SK-N-MC (cell line): ENCODE measurements around the gene LHFPL2.
A peak's percentile ranks its signal among the peaks of the same experiment; 100 is the strongest.
"Not testable (repeated sequence)": the region's sequence is repeated elsewhere in the genome, so short reads cannot be mapped to it uniquely, and the experiment has no call there.

ENCODE experiments used
- DNase-seq: peaks from one replicate; pipeline ENCODE4 v3.0.0-alpha.2; 2011; ENCODE audit warnings: low read depth, low spot score
- H3K27ac ChIP-seq: fragments of 200-600 bp; sonication (generic); 2 replicates; pipeline ENCODE4 v1.5.1; 2016; ENCODE audit warnings: mixed run types
- H3K36me3 ChIP-seq: fragments of 200-600 bp; sonication (generic); 2 replicates; pipeline ENCODE4 v1.6.1; 2017; ENCODE audit warnings: antibody characterized with exemption, low read length, mixed read lengths; ENCODE audit not compliant: insufficient read depth
- H3K4me3 ChIP-seq: fragments of 200-600 bp; sonication (generic); 2 replicates; pipeline ENCODE4 v1.5.1; 2016
- H3K9ac ChIP-seq: fragments of 200-600 bp; sonication (generic); 2 replicates; pipeline ENCODE4 v1.8.0; 2017; ENCODE audit warnings: mixed run types, mixed read lengths; ENCODE audit not compliant: insufficient read length
- H3K9me3 ChIP-seq: fragments of 200-600 bp; sonication (generic); 2 replicates; pipeline ENCODE4 v1.6.1; 2017; ENCODE audit warnings: low read depth, mild to moderate bottlenecking, antibody characterized with exemption, low read length, moderate library complexity, mixed read lengths
- EZH2 ChIP-seq: fragments of 200-600 bp; sonication (generic); IDR thresholded peaks from one replicate; pipeline ENCODE4 v1.6.1; 2017; ENCODE audit warnings: antibody characterized with exemption
- FOXP2 ChIP-seq: optimal IDR thresholded peaks from 2 replicates; pipeline ENCODE3; 2011; ENCODE audit warnings: mild to moderate bottlenecking, moderate library complexity; ENCODE audit not compliant: insufficient read depth; ENCODE audit errors: extremely low read length, control extremely low read depth
- POLR2AphosphoS5 ChIP-seq: IDR thresholded peaks from 2 replicates; pipeline ENCODE4 v1.6.1; 2012; ENCODE audit warnings: mild to moderate bottlenecking, low read depth, low read length, borderline replicate concordance

LHFPL2 gene

DNA sequence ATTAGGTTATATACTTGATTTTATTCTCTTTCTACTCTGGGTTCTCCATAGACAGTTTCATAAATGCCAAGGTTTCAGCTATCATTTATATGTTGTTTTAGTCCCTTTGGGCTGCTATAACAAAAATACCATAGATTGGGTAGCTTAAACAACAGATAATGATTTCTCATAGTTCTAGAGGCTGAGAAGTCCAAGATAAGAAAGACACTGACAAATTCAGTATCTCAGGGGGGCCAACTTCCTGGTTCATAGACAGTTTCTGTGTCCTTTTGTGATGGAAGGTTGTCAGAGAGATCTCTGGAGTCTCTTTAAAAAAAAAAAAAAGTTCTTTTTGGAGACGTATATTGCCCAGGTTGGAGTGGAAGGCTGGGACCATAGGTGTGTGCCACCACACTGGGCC lies 174.8 kb downstream of the LHFPL2 start:
- Histone ChIP-seq H3K9ac (no peak overlapping the region), H3K27ac (no peak overlapping the region), H3K36me3 (no peaks in the 10 kb centered on the region; the same call in 1 of the 2 replicates), H3K4me3 (no peak overlapping the region), H3K9me3 (no peaks in the 10 kb centered on the region)
- no peak for DNase-seq
- TF ChIP-seq FOXP2: no peak
- TF ChIP-seq POLR2AphosphoS5: no peak
- no peak for TF ChIP-seq EZH2

DNA sequence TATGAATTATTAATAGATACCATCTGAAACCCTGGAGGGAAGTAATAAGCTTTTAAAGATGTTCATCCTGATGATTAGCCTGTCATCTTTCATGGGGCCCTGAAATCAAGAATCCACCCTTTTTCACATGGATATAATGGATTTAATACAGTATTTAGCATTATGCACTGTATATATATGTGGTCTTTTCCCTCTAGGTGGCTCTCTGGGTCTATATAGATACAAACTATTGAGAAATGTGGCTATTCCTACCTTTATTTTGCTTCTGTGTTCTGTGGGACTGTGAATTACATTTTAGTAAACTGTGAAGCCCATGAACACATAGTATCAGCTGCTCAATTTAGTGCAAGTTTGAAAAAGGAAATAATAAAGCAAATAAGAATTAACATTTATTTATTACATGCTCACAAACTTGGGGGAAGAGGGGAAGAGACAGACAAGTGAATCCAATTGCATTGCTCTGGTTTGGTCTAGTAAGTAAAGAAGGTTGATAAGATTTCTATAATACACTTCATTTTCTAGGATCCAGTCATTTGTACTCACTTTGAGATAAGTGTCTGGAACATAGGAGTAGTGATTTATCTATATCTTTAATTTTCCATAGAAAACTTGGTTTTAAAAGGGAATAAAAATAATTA lies 176.0 kb downstream of the LHFPL2 start:
- H3K36me3 ChIP-seq: no peaks in the 10 kb centered on the region
- H3K4me3 ChIP-seq: no peak overlapping the region
- DNase-seq: no peak
- H3K9ac ChIP-seq: no peak overlapping the region
- H3K27ac ChIP-seq: no peak overlapping the region
- TF ChIP-seq EZH2 (no peak), FOXP2 (no peak), POLR2AphosphoS5 (no peak)
- no peaks in the 10 kb centered on the region for H3K9me3 ChIP-seq

DNA sequence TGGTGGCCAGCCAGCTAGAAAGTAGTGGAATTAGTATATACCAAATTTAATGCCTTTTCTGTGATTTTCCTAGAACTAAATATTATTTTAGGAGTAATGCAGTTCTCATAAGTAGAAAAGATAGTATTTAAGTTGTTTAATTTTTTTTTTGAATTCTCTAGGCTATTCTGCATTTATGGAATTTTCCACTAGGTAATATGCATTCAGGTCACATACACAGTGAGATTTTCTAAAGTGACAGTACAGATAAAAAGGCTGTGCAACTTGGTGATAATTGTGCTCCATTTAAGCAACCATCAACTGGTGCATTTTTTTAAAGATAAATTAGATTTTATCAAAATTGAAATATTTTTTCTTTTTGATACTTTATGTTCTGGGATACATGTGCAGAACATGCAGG lies 176.7 kb downstream of the LHFPL2 start:
- H3K36me3 ChIP-seq: no peaks in the 10 kb centered on the region
- no peak overlapping the region for H3K4me3 ChIP-seq
- no peak overlapping the region for H3K27ac ChIP-seq
- H3K9me3 ChIP-seq: no peaks in the 10 kb centered on the region
- TF ChIP-seq POLR2AphosphoS5: no peak
- TF ChIP-seq EZH2: no peak
- no peak for TF ChIP-seq FOXP2
- no peak for DNase-seq
- no peak overlapping the region for H3K9ac ChIP-seq

DNA sequence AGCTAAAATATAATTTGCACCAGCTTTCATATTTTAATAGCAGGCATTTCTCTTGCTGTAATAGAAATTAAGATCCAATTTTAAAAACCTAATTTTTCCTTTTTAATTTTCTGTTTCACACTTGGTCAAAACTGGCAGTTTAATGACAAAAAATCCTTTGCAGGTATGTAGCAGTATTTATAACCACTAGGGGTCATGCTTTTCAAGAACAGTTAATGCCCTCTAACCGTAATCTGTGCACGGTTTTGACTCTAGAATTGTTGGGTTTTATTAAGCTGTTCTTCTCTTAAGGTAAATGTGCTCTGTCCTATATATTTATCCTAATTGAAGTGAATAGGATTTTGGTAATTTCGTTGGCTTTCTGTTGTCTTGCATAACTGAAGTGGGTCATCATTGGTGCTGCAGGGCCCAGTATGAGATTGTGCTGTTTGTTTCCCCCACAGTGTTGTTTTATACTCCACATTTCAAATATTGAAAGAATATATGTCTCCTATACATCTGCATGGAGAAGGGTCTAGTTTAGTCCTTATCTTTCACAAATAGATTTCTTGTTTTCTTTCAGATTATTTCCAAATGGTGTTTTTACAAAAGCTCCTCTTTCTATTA lies 180.7 kb downstream of the LHFPL2 start:
- Histone ChIP-seq H3K36me3 (no peaks in the 10 kb centered on the region; the same call in 1 of the 2 replicates), H3K4me3 (no peak overlapping the region), H3K9ac (no peak overlapping the region), H3K27ac (no peak overlapping the region), H3K9me3 (no peaks in the 10 kb centered on the region)
- TF ChIP-seq FOXP2 (no peak), EZH2 (no peak), POLR2AphosphoS5 (no peak)
- peak; percentile 32 for DNase-seq

DNA sequence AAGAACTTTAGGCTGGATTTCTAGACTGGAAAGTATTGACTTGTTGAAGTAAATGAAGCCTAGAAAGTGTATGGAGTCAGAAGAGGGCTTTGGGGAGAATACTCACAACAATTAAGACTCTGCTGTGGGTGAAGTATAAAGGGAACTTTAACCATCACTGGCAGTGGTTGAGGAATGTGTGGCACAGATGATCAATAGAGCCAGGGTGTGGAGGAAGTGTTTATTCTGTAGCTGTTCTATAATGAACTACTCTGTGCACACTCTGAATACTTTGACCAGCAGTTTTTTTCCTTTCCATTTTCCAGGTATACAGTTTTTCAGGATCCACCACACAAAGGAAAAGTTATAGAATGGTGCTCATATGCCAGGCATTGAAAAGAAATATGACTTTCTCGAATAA lies 181.4 kb downstream of the LHFPL2 start:
- DNase-seq: no peak
- H3K4me3 ChIP-seq: no peak overlapping the region
- no peak overlapping the region for H3K27ac ChIP-seq
- TF ChIP-seq POLR2AphosphoS5 (no peak), FOXP2 (no peak), EZH2 (no peak)
- H3K9ac ChIP-seq: no peak overlapping the region
- H3K9me3 ChIP-seq: no peaks in the 10 kb centered on the region
- no peaks in the 10 kb centered on the region; the same call in 1 of the 2 replicates for H3K36me3 ChIP-seq

DNA sequence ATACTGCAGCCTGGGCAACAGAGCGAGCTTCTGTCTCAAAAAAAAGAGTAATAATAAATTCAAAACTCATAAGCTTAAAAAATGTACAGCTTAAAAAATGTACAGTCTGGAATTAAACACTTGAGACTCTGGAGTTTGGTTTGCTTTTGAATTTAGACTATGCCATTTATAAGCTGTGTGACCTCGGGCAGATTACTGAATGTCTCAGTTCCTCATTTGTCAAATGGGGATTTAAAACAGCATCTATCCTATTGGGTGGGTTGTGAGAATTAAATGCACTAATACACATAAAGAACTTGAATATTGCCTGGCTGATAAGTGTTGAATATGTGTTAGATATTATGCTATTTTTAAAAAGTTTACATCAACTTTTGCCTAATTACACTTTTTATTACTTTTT lies 189.7 kb downstream of the LHFPL2 start:
- no peaks in the 10 kb centered on the region for H3K9me3 ChIP-seq

DNA sequence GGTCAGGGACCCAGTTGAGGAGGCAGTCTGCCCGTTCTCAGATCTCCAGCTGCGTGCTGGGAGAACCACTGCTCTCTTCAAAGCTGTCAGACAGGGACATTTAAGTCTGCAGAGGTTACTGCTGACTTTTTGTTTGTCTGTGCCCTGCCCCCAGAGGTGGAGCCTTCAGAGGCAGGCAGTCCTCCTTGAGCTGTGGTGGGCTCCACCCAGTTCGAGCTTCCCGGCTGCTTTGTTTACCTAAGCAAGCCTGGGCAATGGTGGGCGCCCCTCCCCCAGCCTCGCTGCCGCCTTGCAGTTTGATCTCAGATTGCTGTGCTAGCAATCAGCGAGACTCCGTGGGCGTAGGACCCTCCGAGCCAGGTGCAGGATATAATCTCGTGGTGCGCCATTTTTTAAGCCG lies 191.1 kb downstream of the LHFPL2 start:
- not testable (repeated sequence) for H3K9me3 ChIP-seq, H3K36me3 ChIP-seq, DNase-seq, H3K9ac ChIP-seq, H3K27ac ChIP-seq, H3K4me3 ChIP-seq

More for the DNA sequence above, 189.7 kb downstream of the LHFPL2 start:
- DNase-seq: no peak
- no peak overlapping the region for H3K9ac ChIP-seq
- H3K36me3 ChIP-seq: 0 out of 2 replicates have a peak, but pooled peaks cover 3% of the 10 kb centered on the region
- H3K27ac ChIP-seq: no peak overlapping the region
- TF ChIP-seq EZH2: no peak
- no peak for TF ChIP-seq POLR2AphosphoS5
- TF ChIP-seq FOXP2: no peak
- H3K4me3 ChIP-seq: no peak overlapping the region

DNA sequence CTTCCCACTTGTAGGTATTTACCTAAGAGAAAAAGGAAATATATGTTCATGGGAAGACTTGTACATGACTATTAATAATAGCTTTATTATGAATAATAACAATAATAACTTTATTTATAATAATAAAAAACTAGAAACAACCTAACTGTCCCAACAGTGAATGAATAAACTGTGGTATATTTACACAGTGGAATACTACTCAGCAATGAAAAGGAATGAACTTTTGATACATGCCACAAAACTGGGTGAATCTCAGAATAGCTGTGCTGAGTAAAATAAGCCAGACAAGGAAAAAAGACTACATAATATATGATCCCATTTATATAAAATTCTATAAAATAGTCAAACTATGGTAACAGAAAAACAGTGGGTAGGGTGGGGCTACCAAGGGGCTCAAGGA lies 199.5 kb downstream of the LHFPL2 start:
- TF ChIP-seq EZH2 (no peak), FOXP2 (no peak), POLR2AphosphoS5 (no peak)
- no peak for DNase-seq

DNA sequence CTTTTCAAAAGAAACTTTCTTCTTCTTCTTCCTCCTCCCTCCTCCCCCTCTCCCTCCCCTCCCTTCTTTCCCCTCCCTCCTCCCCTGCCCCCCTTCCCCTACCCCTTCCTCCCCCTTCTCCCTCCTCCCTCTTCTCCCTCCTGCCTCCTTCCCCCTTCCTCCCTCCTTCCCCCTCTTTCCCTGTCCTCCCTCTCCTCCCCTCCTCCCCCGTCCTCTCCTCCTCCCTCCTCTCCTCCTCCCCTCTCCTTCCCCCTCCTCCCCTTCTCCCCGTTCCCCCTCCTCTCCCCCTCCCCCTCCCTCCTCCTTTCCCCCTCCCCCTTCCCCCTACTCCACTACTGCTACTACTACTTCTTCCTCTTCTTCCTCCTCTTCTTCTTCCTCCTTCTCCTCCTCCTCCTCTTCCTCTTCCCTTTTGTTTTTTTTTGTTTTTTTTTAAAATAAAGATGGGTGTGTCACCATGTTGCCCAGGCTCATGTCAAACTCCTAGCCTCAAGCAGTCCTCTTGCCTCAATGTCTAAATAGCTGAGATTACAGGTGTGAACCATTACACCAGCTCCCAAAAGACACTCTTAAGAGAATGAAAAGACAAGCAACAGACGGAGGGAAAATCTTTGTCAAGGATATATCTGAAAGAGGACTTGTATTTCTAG lies 200.7 kb downstream of the LHFPL2 start:
- H3K4me3 ChIP-seq: no peak overlapping the region
- TF ChIP-seq POLR2AphosphoS5 (no peak), EZH2 (no peak), FOXP2 (no peak)
- H3K36me3 ChIP-seq: no peaks in the 10 kb centered on the region
- H3K9ac ChIP-seq: no peak overlapping the region
- no peak overlapping the region for H3K27ac ChIP-seq
- H3K9me3 ChIP-seq: no peaks in the 10 kb centered on the region
- no peak for DNase-seq

More for the DNA sequence above, 199.5 kb downstream of the LHFPL2 start:
- no peaks in the 10 kb centered on the region for H3K36me3 ChIP-seq
- no peaks in the 10 kb centered on the region for H3K9me3 ChIP-seq
- no peak overlapping the region for H3K4me3 ChIP-seq
- H3K9ac ChIP-seq: no peak overlapping the region
- no peak overlapping the region for H3K27ac ChIP-seq
